OCI-LY3 (cell line): ENCODE measurements around the gene NME9.

Source experiments
- H2AFZ ChIP-seq: fragments of 200-600, 300-600 bp; shearing (Covaris generic); 2 replicates; pipeline ENCODE4 v1.6.0; 2014; ENCODE audit warnings: antibody characterized with exemption, low read depth, low read length
- H3K27ac ChIP-seq: fragments of 200-600, 300-600 bp; sonication (generic); 2 replicates; pipeline ENCODE4 v1.5.1; 2014; ENCODE audit warnings: mild to moderate bottlenecking, low read length, moderate library complexity, mixed read lengths
- H3K27me3 ChIP-seq: fragments of 200-600, 300-600 bp; sonication (generic); 2 replicates; pipeline ENCODE4 v1.6.1; 2014; ENCODE audit warnings: low read depth, low read length, mixed read lengths
- H3K36me3 ChIP-seq: fragments of 200-600, 300-600 bp; sonication (generic); replicated peaks from 2 replicates; pipeline ENCODE3; 2014; ENCODE audit warnings: low read depth, low read length, mixed read lengths
- H3K4me1 ChIP-seq: fragments of 300-600, 200-600 bp; sonication (generic); 2 replicates; pipeline ENCODE4 v1.6.1; 2014; ENCODE audit warnings: low read length, mixed read lengths
- H3K4me2 ChIP-seq: fragments of 200-600, 300-600 bp; sonication (generic); 2 replicates; pipeline ENCODE4 v1.6.1; 2014; ENCODE audit warnings: low read length, mixed read lengths
- H3K4me3 ChIP-seq: fragments of 300-600, 200-600 bp; sonication (generic); 2 replicates; pipeline ENCODE4 v1.5.1; 2014; ENCODE audit warnings: antibody characterized with exemption, mild to moderate bottlenecking, low read length, moderate library complexity
- H3K79me2 ChIP-seq: fragments of 300-600, 200-600 bp; shearing (Covaris generic); 2 replicates; pipeline ENCODE4 v1.6.1; 2014; ENCODE audit warnings: mild to moderate bottlenecking, low read length, mixed read lengths
- H3K9ac ChIP-seq: fragments of 300-600, 200-600 bp; shearing (Covaris generic); 2 replicates; pipeline ENCODE4 v1.6.0; 2014; ENCODE audit warnings: mild to moderate bottlenecking, low read length, moderate library complexity
- H3K9me3 ChIP-seq: fragments of 200-600, 300-600 bp; shearing (Covaris generic); 2 replicates; pipeline ENCODE4 v1.6.1; 2014; ENCODE audit warnings: low read length, mixed read lengths; ENCODE audit not compliant: insufficient read depth
- H4K20me1 ChIP-seq: fragments of 200-600, 300-600 bp; sonication (generic); 2 replicates; pipeline ENCODE4 v1.6.1; 2016; ENCODE audit warnings: low read length, mixed read lengths; ENCODE audit not compliant: insufficient read depth
- CTCF ChIP-seq: fragments of 200-600, 300-600 bp; sonication (generic); IDR thresholded peaks from 2 replicates; pipeline ENCODE4 v1.5.1; 2014; ENCODE audit warnings: antibody characterized with exemption, low read length, low read depth
- EZH2phosphoT487 ChIP-seq: fragments of 200-600 bp; shearing (Covaris generic); IDR thresholded peaks from 2 replicates; pipeline ENCODE4 v1.6.1; 2018; ENCODE audit warnings: antibody characterized with exemption, mixed run types, low read depth

NME9 gene

DNA sequence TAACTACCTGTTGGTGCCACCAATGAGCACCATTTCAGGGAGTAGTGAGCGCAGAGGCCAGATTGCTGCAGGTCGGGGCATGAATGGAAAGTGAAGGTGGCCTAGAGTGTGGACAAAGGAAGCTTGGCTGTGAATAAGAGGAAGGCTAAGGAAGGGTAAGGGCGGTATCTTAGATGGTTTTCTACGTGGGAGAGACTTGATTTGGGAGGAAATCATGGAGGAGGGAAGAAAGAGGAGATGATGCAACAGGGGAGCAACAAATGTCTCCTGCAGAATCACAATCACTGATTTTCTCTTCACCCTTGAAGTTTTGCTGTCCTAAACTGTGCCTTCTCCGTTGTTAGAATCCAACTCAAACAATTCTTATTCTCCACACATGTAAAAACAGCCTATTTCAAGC lies 21.8 kb downstream of the NME9 start:
- Histone ChIP-seq H3K9me3 (peaks cover 6% of the 10 kb centered on the region; the same call in 1 of the 2 replicates), H2AFZ (no peak overlapping the region), H3K4me2 (no peak overlapping the region), H3K27me3 (peaks cover 13% of the 10 kb centered on the region; the same call in 1 of the 2 replicates), H3K36me3 (peaks cover 3% of the 10 kb centered on the region), H4K20me1 (no peaks in the 10 kb centered on the region), H3K4me3 (no peak overlapping the region), H3K79me2 (no peaks in the 10 kb centered on the region), H3K9ac (no peak overlapping the region), H3K4me1 (no peaks in the 10 kb centered on the region), H3K27ac (no peak overlapping the region)
- TF ChIP-seq CTCF (no peak), EZH2phosphoT487 (no peak)

DNA sequence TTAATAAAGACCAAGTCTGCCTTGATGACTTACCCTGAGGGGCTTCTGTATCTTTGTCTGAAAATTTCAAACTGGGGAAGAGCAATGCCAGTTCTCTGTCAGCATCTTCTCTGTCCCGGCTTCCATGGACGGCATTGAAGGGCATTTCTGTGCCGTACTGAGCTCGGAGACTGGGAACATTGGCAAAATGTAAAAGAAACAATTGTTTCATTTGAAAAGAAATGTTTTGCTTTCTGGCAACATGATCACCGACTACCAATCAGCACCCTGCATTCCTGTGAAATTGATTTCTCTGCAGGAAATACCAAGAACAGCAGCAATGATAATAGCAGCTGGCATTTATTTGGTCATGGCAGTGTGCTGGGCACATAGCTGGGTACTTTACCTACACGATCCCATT lies 26.2 kb downstream of the NME9 start:
- Histone ChIP-seq H3K9me3 (peaks cover 4% of the 10 kb centered on the region; the same call in 1 of the 2 replicates), H3K27me3 (no peaks in the 10 kb centered on the region), H3K36me3 (peaks cover 3% of the 10 kb centered on the region), H4K20me1 (no peaks in the 10 kb centered on the region), H3K27ac (no peak overlapping the region), H3K4me3 (no peak overlapping the region), H3K4me2 (no peak overlapping the region), H3K79me2 (no peaks in the 10 kb centered on the region), H3K9ac (no peak overlapping the region), H3K4me1 (no peaks in the 10 kb centered on the region), H2AFZ (no peak overlapping the region)
- TF ChIP-seq CTCF (no peak), EZH2phosphoT487 (no peak)

DNA sequence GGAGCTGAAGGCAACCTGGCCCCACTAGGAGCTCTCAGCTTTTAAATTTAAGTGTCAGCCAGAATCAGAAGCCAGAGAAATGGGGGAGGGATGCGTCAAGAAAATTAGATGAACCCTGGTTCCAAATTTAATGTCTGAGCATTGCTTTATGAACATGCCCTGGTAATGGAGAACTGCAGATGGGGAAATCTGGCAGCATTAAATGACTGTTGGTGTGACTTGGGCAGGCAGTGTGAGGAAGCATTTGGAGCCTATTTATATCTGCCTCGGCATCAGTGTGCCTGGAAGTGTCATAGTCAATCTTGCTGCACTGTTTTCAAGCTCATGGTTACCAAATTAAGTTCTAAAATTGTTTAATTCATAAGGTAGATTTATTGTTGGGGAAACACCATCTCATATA lies 29.0 kb downstream of the NME9 start:
- Histone ChIP-seq H3K9me3 (no peaks in the 10 kb centered on the region), H3K27me3 (no peaks in the 10 kb centered on the region), H3K27ac (no peak overlapping the region), H3K9ac (no peak overlapping the region), H3K79me2 (no peaks in the 10 kb centered on the region), H4K20me1 (no peaks in the 10 kb centered on the region), H3K36me3 (peaks cover 12% of the 10 kb centered on the region), H3K4me1 (no peaks in the 10 kb centered on the region), H3K4me3 (no peak overlapping the region), H2AFZ (no peak overlapping the region), H3K4me2 (no peak overlapping the region)
- TF ChIP-seq EZH2phosphoT487: no peak
- TF ChIP-seq CTCF: no peak

- no peak overlapping the region for H3K4me2 ChIP-seq
- TF ChIP-seq CTCF: no peak
- TF ChIP-seq EZH2phosphoT487: no peak
- H3K27ac ChIP-seq: no peak overlapping the region
- H3K79me2 ChIP-seq: no peaks in the 10 kb centered on the region
- H4K20me1 ChIP-seq: no peaks in the 10 kb centered on the region
- H3K27me3 ChIP-seq: no peaks in the 10 kb centered on the region
- no peaks in the 10 kb centered on the region for H3K4me1 ChIP-seq
- H3K36me3 ChIP-seq: peaks cover 19% of the 10 kb centered on the region
- no peaks in the 10 kb centered on the region for H3K9me3 ChIP-seq
- no peak overlapping the region for H3K9ac ChIP-seq
- H2AFZ ChIP-seq: no peak overlapping the region
- no peak overlapping the region for H3K4me3 ChIP-seq
Observed at GRCh38 chr3:138297876-138298275, 31.8 kb downstream of the NME9 start.
